ENCODE results near the gene CENPM. TPM values are rescaled to one million over a fixed set of nuclear protein-coding genes. Genes with fewer than 3 reads are reported as not detected.

Gene CENPM
- total RNA-seq, 1 donor from 2014 or later = 1.6 TPM

DNA sequence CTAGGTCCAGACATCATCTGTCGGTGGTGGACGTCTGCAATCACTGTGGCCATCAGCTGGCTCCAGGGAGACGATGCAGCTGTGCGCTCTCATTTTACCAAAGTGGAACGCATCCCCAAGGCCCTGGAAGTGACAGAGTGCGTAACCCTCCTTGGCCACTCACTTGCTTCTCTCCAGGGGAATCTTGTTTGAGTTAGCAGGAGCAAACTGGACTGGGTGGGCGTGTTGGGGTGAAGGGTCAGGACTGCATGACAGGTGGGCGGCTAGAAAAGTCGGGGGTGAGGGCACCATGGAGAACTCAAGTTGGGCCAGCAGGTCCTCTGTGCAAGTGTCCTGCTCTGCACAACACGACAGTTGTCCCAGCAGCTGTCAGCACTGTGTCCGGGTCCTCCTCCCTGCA, 48.3 kb downstream of the CENPM start:
- DNase-seq = no peak

DNA sequence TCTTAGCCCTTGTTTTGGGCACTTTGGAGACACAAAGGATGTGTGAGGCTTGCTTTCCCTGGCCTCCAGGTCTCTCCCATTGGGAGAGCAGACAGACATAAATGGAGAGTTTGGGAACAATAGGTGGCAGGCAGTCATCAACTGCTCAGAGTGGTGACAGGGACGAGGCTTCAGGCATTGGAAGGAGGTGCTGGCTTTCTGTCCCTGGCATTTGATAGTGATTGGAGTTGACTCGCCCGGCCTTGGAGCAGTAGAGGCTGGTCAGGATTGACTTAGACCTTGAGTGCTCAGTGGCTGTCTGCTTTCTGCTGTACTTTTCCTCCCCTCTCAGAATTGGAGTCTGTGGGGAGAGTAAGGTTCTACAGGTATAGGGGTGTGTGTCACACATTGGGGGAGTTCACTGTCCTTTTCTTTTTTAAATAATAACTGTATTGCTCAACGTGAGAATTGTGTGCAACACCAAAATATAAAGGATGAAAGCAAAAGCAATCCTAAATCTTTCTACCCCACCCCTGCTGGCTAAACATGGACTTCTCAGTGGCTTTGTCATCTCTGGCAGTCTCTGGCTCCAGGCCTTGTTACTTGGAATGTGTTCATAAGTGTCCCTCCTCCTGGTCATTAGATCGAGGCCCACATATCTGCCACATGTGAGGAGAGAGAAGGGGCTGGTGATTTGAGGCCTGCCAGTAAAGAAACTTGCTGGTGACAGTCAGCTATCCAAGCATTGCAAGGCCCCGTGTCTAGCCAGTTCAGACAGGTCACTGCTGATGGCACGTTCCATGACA, 53.2 kb downstream of the CENPM start:
- DNase-seq = no peak

- DNase-seq = no peak
Observed at GRCh38 chr22:41892721-41893120, 54.2 kb downstream of the CENPM start.

- DNase-seq = no peak
Observed at GRCh38 chr22:41891407-41891806, 55.5 kb downstream of the CENPM start.

Small RNAs within 50 kb of the gene (small RNA-seq; reads per million reads assigned to genes)
- gene MIR33A = 1.8 reads per million, percentile 83 among the genes with 10 or more reads in this experiment

Other genes with a start within 250 kb of the CENPM start
- 0.16 TPM for gene MEI1, start 247.6 kb downstream of the CENPM start, total RNA-seq
- gene CCDC134, start 146.5 kb downstream of the CENPM start, total RNA-seq = 12.2 TPM
- 65.5 TPM for gene SREBF2, start 114.0 kb downstream of the CENPM start, total RNA-seq
- not detected for gene SHISA8, start 32.1 kb downstream of the CENPM start, total RNA-seq
- 0.31 TPM for gene TNFRSF13C, start 20.3 kb downstream of the CENPM start, total RNA-seq
- gene SEPTIN3, start 22.3 kb upstream of the CENPM start, total RNA-seq = 130 TPM
- 4.5 TPM for gene WBP2NL, start 51.6 kb upstream of the CENPM start, total RNA-seq
- gene NAGA, start 123.7 kb upstream of the CENPM start, total RNA-seq = 10.0 TPM
- gene PHETA2, start 127.1 kb upstream of the CENPM start, total RNA-seq = 3.0 TPM
- 15.9 TPM for gene SMDT1, start 132.5 kb upstream of the CENPM start, total RNA-seq
- gene NDUFA6, start 143.6 kb upstream of the CENPM start, total RNA-seq = 34.3 TPM
- gene CYP2D6, start 183.7 kb upstream of the CENPM start, total RNA-seq = 1.7 TPM